WTC11 (cell line): Measurements from ENCODE around the gene BANF2. TPM values are rescaled to one million over a fixed set of nuclear protein-coding genes. Genes with fewer than 3 reads are reported as not detected.
A peak's percentile ranks its signal among the peaks of the same experiment; 100 is the strongest.

ENCODE experiments used
- ATAC-seq: fragments of 200-7000 bp; cut with Tn5 transposase; 2 replicates; pipeline ENCODE4 v1.10.0; 2021; ENCODE audit warnings: mild to moderate bottlenecking, moderate library complexity
- CTCF ChIA-PET: fragments of 300-600 bp; sonication (Branson Sonifier 250); formaldehyde crosslinking; loops from one replicate; lab custom pipeline; 2021; ENCODE audit warnings: antibody characterized with exemption; lab: Charles Lee
- POLR2A ChIA-PET: fragments of 350-600 bp; sonication (Branson Sonifier 250); formaldehyde crosslinking; loops from one replicate; lab custom pipeline; 2021; ENCODE audit warnings: antibody characterized with exemption; lab: Charles Lee
- DNase-seq: peaks from one replicate; pipeline ENCODE4 v3.0.0; 2021; ENCODE audit warnings: low spot score
- H3K27ac Mint-ChIP-seq: 2 replicates; pipeline ENCODE4 v1.8.0; 2021; ENCODE audit warnings: mixed read lengths
- H3K27me3 Mint-ChIP-seq: 2 replicates; pipeline ENCODE4 v1.8.0; 2021; ENCODE audit warnings: low read depth, mild to moderate bottlenecking, moderate library complexity, mixed read lengths
- H3K36me3 Mint-ChIP-seq: 2 replicates; pipeline ENCODE4 v1.8.0; 2021; ENCODE audit warnings: mixed read lengths
- H3K4me1 Mint-ChIP-seq: 2 replicates; pipeline ENCODE4 v1.8.0; 2022; ENCODE audit warnings: mixed read lengths
- H3K4me3 Mint-ChIP-seq: 2 replicates; pipeline ENCODE4 v1.8.0; 2021; ENCODE audit warnings: mild to moderate bottlenecking, moderate library complexity, mixed read lengths
- H3K9me3 Mint-ChIP-seq: 2 replicates; pipeline ENCODE4 v1.8.0; 2021; ENCODE audit warnings: mixed read lengths
- CTCF ChIP-seq: fragments of 200-600 bp; IDR thresholded peaks from 2 replicates; pipeline ENCODE4 v1.8.0; 2022; ENCODE audit warnings: antibody characterized with exemption
- ELF4 ChIP-seq: sonication (generic); formaldehyde crosslinking; IDR thresholded peaks from 2 replicates; pipeline ENCODE4 v1.8.1; 2022; ENCODE audit warnings: low read depth, mild to moderate bottlenecking, moderate library complexity, missing genetic modification reagents
- SP1 ChIP-seq: sonication (generic); formaldehyde crosslinking; conservative IDR thresholded peaks from 2 replicates; pipeline ENCODE4 v1.8.1; 2022; ENCODE audit warnings: missing genetic modification reagents
- TEAD1 ChIP-seq: sonication (generic); formaldehyde crosslinking; IDR thresholded peaks from 2 replicates; pipeline ENCODE4 v1.8.0; 2022; ENCODE audit warnings: mild to moderate bottlenecking, missing genetic modification reagents
- ZNF423 ChIP-seq: fragments of 250-450 bp; sonication (Bioruptor Pico); IDR thresholded peaks from 2 replicates; pipeline ENCODE4 v2.1.2; 2022; ENCODE audit warnings: mild to moderate bottlenecking, moderate library complexity
- ZSCAN18 ChIP-seq: fragments of 250-450 bp; sonication (Bioruptor Pico); IDR thresholded peaks from 2 replicates; pipeline ENCODE4 v2.1.2; 2022; ENCODE audit warnings: mild to moderate bottlenecking, moderate library complexity
- total RNA-seq: library from RNA; stranded (reverse); gene quantifications from 3 replicates; pipeline ENCODE4 v1.2.3, GENCODE V29; 2021
- TF ChIP-seq, protein P1 (sequence below): sonication (generic); formaldehyde crosslinking; IDR thresholded peaks from 2 replicates; pipeline ENCODE4 v1.8.1; 2023; ENCODE audit warnings: mild to moderate bottlenecking, missing genetic modification reagents, moderate library complexity
- TF ChIP-seq, protein P2 (sequence below): sonication (generic); formaldehyde crosslinking; IDR thresholded peaks from 2 replicates; pipeline ENCODE4 v1.8.0; 2022; ENCODE audit warnings: mild to moderate bottlenecking, missing genetic modification reagents
- TF ChIP-seq, protein P3 (sequence below): sonication (generic); formaldehyde crosslinking; IDR thresholded peaks from 2 replicates; pipeline ENCODE4 v1.8.1; 2023; ENCODE audit warnings: mild to moderate bottlenecking, missing genetic modification reagents, borderline replicate concordance

The BANF2 gene
- total RNA-seq, 1 experiment from 2014 or later, result not detected

GRCh38 chr20:17655286-17655651 is 44.5 kb upstream of the BANF2 start:
- DNase-seq (no peak), ATAC-seq (peak; percentile 54)
- Mint-ChIP-seq H3K4me3 (no peak overlapping the region), H3K36me3 (peaks cover 41% of the 10 kb centered on the region), H3K9me3 (peaks cover 12% of the 10 kb centered on the region), H3K27ac (peak overlapping the region; percentile 82), H3K4me1 (peaks cover 58% of the 10 kb centered on the region), H3K27me3 (no peaks in the 10 kb centered on the region)
- ChIA-PET CTCF (interaction anchor here (0.7 to 3.3 kb wide), 15 partner anchors 9 to 304 kb away, joined by 3 to 24 read pairs (median 5); partner anchors contain the start of genes DSTN and RRBP1), POLR2A (interaction anchor here (0.5 kb wide), 1 partner anchor 150 kb away, joined by 3 read pairs; no protein-coding TSS in a partner anchor)
- TF ChIP-seq, protein P1, sequence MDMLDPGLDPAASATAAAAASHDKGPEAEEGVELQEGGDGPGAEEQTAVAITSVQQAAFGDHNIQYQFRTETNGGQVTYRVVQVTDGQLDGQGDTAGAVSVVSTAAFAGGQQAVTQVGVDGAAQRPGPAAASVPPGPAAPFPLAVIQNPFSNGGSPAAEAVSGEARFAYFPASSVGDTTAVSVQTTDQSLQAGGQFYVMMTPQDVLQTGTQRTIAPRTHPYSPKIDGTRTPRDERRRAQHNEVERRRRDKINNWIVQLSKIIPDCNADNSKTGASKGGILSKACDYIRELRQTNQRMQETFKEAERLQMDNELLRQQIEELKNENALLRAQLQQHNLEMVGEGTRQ, result peak; percentile 80
- no peak for TF ChIP-seq ELF4 (CRISPR knock-in tag)
- no peak for TF ChIP-seq ZSCAN18
- 0 out of 2 replicates have a peak, but pooled peaks have one; percentile 31 for TF ChIP-seq CTCF
- TF ChIP-seq, protein P2, sequence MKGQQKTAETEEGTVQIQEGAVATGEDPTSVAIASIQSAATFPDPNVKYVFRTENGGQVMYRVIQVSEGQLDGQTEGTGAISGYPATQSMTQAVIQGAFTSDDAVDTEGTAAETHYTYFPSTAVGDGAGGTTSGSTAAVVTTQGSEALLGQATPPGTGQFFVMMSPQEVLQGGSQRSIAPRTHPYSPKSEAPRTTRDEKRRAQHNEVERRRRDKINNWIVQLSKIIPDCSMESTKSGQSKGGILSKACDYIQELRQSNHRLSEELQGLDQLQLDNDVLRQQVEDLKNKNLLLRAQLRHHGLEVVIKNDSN (CRISPR knock-in tag), result peak; percentile 76

DNA sequence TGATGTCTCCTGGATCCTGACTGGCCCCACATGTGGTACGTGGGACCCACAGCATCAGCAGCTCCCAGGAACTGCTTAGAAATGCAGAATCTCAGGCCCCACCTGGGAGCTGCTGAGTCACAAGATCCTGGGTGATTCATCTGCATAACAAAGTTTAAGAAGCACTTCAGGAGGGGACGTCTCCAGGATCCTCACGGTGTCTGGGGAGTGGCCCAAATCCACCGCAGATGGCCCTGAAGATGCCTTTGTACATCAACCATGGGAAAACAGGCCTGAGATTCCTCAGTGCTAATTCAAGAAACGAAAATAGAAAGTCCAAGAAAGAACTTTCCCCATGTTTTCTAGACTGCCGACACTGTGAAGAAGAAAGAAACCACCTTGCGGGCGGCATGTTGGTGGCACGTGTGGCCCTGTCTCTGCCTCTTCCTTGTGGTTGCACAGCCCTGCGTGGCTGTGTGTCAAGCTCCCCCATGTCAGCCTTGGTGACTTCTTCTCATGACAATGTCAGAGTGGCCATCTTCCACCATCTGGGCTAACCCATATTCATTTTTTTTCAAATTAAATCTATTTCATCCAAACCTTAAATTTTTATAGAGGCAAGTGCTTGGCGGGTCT is 43.8 kb upstream of the BANF2 start:
- H3K9me3 Mint-ChIP-seq, result peaks cover 16% of the 10 kb centered on the region
- H3K27ac Mint-ChIP-seq, result peak overlapping the region; percentile 65
- H3K4me1 Mint-ChIP-seq, result peaks cover 56% of the 10 kb centered on the region
- TF ChIP-seq ZNF423 (CRISPR knock-in tag) (peak; percentile 57; the same call in 1 of the 2 replicates), TEAD1 (no peak)
- no peaks in the 10 kb centered on the region for H3K27me3 Mint-ChIP-seq
- DNase-seq (no peak), ATAC-seq (peak; percentile 15)
- no peak overlapping the region for H3K4me3 Mint-ChIP-seq
- CTCF ChIA-PET, result interaction anchor here (1.0 to 3.3 kb wide), 4 partner anchors 9 to 283 kb away, joined by 3 to 24 read pairs (median 10); partner anchors contain the start of gene RRBP1
- peaks cover 48% of the 10 kb centered on the region for H3K36me3 Mint-ChIP-seq
- POLR2A ChIA-PET, result no interaction called here

DNA sequence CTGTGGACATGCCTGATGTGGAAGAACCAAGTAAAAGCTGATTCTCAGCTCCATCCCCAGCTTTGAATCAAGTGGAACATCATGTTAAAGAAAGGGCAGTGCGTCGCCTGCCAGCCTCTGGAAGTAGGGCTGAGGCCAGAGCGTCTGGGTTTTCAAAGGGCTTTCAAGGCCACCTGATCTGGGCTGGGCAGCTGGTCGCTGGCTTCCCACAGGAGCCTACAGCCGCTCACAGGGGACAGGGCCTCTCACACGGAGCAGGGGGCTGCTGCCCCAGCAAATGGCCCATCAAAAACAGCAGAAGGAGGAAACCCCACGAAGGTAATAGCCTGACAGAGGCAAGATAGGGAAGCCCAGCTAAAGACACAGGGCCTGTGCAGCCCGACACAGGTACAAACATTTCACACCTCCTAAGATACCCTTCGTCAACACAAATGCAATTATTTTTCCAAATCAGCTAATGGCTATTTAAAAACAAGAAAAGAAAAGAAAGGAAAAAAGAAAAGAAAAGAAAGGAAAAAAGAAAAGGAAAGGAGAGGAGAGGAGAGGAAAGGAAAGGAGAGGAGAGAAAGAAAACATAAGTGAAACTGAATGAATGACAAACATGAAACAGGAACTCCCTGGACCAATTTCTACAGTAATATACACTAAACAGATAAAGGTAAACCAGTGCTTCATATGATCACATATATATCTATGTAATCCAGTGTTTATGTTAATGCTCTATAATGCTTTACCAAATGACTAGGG is 42.5 kb upstream of the BANF2 start:
- H3K9me3 Mint-ChIP-seq, result peaks cover 16% of the 10 kb centered on the region
- TF ChIP-seq, protein P3, sequence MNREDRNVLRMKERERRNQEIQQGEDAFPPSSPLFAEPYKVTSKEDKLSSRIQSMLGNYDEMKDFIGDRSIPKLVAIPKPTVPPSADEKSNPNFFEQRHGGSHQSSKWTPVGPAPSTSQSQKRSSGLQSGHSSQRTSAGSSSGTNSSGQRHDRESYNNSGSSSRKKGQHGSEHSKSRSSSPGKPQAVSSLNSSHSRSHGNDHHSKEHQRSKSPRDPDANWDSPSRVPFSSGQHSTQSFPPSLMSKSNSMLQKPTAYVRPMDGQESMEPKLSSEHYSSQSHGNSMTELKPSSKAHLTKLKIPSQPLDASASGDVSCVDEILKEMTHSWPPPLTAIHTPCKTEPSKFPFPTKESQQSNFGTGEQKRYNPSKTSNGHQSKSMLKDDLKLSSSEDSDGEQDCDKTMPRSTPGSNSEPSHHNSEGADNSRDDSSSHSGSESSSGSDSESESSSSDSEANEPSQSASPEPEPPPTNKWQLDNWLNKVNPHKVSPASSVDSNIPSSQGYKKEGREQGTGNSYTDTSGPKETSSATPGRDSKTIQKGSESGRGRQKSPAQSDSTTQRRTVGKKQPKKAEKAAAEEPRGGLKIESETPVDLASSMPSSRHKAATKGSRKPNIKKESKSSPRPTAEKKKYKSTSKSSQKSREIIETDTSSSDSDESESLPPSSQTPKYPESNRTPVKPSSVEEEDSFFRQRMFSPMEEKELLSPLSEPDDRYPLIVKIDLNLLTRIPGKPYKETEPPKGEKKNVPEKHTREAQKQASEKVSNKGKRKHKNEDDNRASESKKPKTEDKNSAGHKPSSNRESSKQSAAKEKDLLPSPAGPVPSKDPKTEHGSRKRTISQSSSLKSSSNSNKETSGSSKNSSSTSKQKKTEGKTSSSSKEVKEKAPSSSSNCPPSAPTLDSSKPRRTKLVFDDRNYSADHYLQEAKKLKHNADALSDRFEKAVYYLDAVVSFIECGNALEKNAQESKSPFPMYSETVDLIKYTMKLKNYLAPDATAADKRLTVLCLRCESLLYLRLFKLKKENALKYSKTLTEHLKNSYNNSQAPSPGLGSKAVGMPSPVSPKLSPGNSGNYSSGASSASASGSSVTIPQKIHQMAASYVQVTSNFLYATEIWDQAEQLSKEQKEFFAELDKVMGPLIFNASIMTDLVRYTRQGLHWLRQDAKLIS (CRISPR knock-in tag), result no peak
- TF ChIP-seq SP1, result no peak
- POLR2A ChIA-PET, result no interaction called here
- H3K36me3 Mint-ChIP-seq, result peaks cover 50% of the 10 kb centered on the region
- H3K27me3 Mint-ChIP-seq, result no peaks in the 10 kb centered on the region
- H3K27ac Mint-ChIP-seq, result peak overlapping the region; percentile 72
- ATAC-seq (no peak; the same call in 1 of the 2 replicates), DNase-seq (no peak)
- H3K4me1 Mint-ChIP-seq, result peaks cover 58% of the 10 kb centered on the region
- CTCF ChIA-PET, result interaction anchor here (0.9 to 3.3 kb wide), 4 partner anchors 24 to 281 kb away, joined by 3 to 24 read pairs (median 9); partner anchors contain the start of gene RRBP1
- no peak overlapping the region for H3K4me3 Mint-ChIP-seq
